ENCODE measurements around the gene CYLD.

Gene CYLD

GRCh38 chr16:50741225-50741780, 583 bp upstream of the CYLD start:
- DNase-seq, result no peak

- no peak for DNase-seq
These were observed 802 bp downstream of the CYLD start for GRCh38 chr16:50742576-50743200.

GRCh38 chr16:50743581-50744225, 1.8 kb downstream of the CYLD start:
- DNase-seq, result no peak

GRCh38 chr16:50744881-50745280, 3.0 kb downstream of the CYLD start:
- DNase-seq, result no peak

GRCh38 chr16:50745940-50746339, 4.1 kb downstream of the CYLD start:
- no peak for DNase-seq

GRCh38 chr16:50747207-50747956, 5.5 kb downstream of the CYLD start:
- no peak for DNase-seq

- DNase-seq, result no peak
These were observed 9.6 kb downstream of the CYLD start for GRCh38 chr16:50751528-50751927.

- no peak for DNase-seq
These were observed 10.8 kb downstream of the CYLD start for GRCh38 chr16:50752471-50753235.

- no peak for DNase-seq
These were observed 14.6 kb downstream of the CYLD start for GRCh38 chr16:50756473-50756872.

- DNase-seq, result no peak
These were observed 19.4 kb downstream of the CYLD start for GRCh38 chr16:50761267-50761666.

GRCh38 chr16:50762241-50762640, 20.4 kb downstream of the CYLD start:
- DNase-seq, result no peak

GRCh38 chr16:50763211-50763610, 21.3 kb downstream of the CYLD start:
- no peak for DNase-seq

- no peak for DNase-seq
These were observed 23.4 kb downstream of the CYLD start for GRCh38 chr16:50765260-50765659.

GRCh38 chr16:50765861-50766260, 24.0 kb downstream of the CYLD start:
- DNase-seq, result no peak

GRCh38 chr16:50767197-50767596, 25.3 kb downstream of the CYLD start:
- DNase-seq, result no peak

GRCh38 chr16:50771366-50771765, 29.5 kb downstream of the CYLD start:
- DNase-seq, result no peak

GRCh38 chr16:50774405-50774804, 32.5 kb downstream of the CYLD start:
- DNase-seq, result no peak

GRCh38 chr16:50774960-50775359, 33.1 kb downstream of the CYLD start:
- no peak for DNase-seq

- no peak for DNase-seq
These were observed 34.2 kb downstream of the CYLD start for GRCh38 chr16:50776037-50776436.

GRCh38 chr16:50778284-50779163, 36.6 kb downstream of the CYLD start:
- no peak for DNase-seq

GRCh38 chr16:50781043-50781442, 39.2 kb downstream of the CYLD start:
- no peak for DNase-seq

GRCh38 chr16:50781518-50781917, 39.6 kb downstream of the CYLD start:
- no peak for DNase-seq
